ENCODE data around the gene TMEM63A. TPM values are rescaled to one million over a fixed set of nuclear protein-coding genes. Genes with fewer than 3 reads are reported as not detected.

The TMEM63A gene
- total and polyA plus RNA-seq, 2 of the 13 experiments (the other 11 are each of a cell fraction or from before 2014, with no cell fraction given): 23.9 to 53.3 TPM

- peak; percentile 68; the same call in 1 of the 2 replicates for TF ChIP-seq ZBTB49 (CRISPR knock-in tag; IDR thresholded peaks at IDR 0.05; ENCODE audit: borderline replicate concordance)
- peak; percentile 64 for TF ChIP-seq ARNTL (CRISPR knock-in tag; IDR thresholded peaks at IDR 0.05)
- TF ChIP-seq RARA (CRISPR knock-in tag; IDR thresholded peaks at IDR 0.05): no peak; the same call in 1 of the 2 replicates
- 0 out of 2 replicates have a peak, but pooled peaks have one; percentile 21 for TF ChIP-seq MEIS2 (CRISPR knock-in tag; IDR thresholded peaks at IDR 0.05)
- peak; percentile 79; the same call in 1 of the 2 replicates for TF ChIP-seq KDM4B (CRISPR knock-in tag; IDR thresholded peaks at IDR 0.05)
- TF ChIP-seq TCF7 (IDR thresholded peaks at IDR 0.05; ENCODE audit: low read depth): no peak
- no peak for TF ChIP-seq MATR3 (CRISPR knock-in tag; IDR thresholded peaks at IDR 0.05)
- TF ChIP-seq ZNF382 (CRISPR knock-in tag; IDR thresholded peaks at IDR 0.05; ENCODE audit: borderline replicate concordance): no peak
- TF ChIP-seq RXRB (CRISPR knock-in tag; IDR thresholded peaks at IDR 0.05; ENCODE audit: borderline replicate concordance): peak; percentile 80
- TF ChIP-seq SALL2 (CRISPR knock-in tag; IDR thresholded peaks at IDR 0.05): peak; percentile 27; the same call in 1 of the 2 replicates
- TF ChIP-seq, protein P1, sequence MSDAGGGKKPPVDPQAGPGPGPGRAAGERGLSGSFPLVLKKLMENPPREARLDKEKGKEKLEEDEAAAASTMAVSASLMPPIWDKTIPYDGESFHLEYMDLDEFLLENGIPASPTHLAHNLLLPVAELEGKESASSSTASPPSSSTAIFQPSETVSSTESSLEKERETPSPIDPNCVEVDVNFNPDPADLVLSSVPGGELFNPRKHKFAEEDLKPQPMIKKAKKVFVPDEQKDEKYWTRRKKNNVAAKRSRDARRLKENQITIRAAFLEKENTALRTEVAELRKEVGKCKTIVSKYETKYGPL (CRISPR knock-in tag; IDR thresholded peaks at IDR 0.05): no peak; the same call in 1 of the 2 replicates
- no peak for TF ChIP-seq NFE2L1 (CRISPR knock-in tag; IDR thresholded peaks at IDR 0.05; ENCODE audit: borderline replicate concordance)
- peak; percentile 74; the same call in 1 of the 2 replicates for TF ChIP-seq ZNF614 (CRISPR knock-in tag; IDR thresholded peaks at IDR 0.05; ENCODE audit: borderline replicate concordance)
- peak; percentile 94 for TF ChIP-seq DMAP1 (CRISPR knock-in tag; IDR thresholded peaks at IDR 0.05)
- TF ChIP-seq, protein P2, sequence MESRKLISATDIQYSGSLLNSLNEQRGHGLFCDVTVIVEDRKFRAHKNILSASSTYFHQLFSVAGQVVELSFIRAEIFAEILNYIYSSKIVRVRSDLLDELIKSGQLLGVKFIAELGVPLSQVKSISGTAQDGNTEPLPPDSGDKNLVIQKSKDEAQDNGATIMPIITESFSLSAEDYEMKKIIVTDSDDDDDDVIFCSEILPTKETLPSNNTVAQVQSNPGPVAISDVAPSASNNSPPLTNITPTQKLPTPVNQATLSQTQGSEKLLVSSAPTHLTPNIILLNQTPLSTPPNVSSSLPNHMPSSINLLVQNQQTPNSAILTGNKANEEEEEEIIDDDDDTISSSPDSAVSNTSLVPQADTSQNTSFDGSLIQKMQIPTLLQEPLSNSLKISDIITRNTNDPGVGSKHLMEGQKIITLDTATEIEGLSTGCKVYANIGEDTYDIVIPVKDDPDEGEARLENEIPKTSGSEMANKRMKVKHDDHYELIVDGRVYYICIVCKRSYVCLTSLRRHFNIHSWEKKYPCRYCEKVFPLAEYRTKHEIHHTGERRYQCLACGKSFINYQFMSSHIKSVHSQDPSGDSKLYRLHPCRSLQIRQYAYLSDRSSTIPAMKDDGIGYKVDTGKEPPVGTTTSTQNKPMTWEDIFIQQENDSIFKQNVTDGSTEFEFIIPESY (CRISPR knock-in tag; IDR thresholded peaks at IDR 0.05): peak; percentile 29; the same call in 1 of the 2 replicates
- TF ChIP-seq, protein P3, sequence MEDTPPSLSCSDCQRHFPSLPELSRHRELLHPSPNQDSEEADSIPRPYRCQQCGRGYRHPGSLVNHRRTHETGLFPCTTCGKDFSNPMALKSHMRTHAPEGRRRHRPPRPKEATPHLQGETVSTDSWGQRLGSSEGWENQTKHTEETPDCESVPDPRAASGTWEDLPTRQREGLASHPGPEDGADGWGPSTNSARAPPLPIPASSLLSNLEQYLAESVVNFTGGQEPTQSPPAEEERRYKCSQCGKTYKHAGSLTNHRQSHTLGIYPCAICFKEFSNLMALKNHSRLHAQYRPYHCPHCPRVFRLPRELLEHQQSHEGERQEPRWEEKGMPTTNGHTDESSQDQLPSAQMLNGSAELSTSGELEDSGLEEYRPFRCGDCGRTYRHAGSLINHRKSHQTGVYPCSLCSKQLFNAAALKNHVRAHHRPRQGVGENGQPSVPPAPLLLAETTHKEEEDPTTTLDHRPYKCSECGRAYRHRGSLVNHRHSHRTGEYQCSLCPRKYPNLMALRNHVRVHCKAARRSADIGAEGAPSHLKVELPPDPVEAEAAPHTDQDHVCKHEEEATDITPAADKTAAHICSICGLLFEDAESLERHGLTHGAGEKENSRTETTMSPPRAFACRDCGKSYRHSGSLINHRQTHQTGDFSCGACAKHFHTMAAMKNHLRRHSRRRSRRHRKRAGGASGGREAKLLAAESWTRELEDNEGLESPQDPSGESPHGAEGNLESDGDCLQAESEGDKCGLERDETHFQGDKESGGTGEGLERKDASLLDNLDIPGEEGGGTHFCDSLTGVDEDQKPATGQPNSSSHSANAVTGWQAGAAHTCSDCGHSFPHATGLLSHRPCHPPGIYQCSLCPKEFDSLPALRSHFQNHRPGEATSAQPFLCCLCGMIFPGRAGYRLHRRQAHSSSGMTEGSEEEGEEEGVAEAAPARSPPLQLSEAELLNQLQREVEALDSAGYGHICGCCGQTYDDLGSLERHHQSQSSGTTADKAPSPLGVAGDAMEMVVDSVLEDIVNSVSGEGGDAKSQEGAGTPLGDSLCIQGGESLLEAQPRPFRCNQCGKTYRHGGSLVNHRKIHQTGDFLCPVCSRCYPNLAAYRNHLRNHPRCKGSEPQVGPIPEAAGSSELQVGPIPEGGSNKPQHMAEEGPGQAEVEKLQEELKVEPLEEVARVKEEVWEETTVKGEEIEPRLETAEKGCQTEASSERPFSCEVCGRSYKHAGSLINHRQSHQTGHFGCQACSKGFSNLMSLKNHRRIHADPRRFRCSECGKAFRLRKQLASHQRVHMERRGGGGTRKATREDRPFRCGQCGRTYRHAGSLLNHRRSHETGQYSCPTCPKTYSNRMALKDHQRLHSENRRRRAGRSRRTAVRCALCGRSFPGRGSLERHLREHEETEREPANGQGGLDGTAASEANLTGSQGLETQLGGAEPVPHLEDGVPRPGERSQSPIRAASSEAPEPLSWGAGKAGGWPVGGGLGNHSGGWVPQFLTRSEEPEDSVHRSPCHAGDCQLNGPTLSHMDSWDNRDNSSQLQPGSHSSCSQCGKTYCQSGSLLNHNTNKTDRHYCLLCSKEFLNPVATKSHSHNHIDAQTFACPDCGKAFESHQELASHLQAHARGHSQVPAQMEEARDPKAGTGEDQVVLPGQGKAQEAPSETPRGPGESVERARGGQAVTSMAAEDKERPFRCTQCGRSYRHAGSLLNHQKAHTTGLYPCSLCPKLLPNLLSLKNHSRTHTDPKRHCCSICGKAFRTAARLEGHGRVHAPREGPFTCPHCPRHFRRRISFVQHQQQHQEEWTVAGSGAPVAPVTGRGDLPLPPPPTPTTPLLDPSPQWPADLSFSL (CRISPR knock-in tag; IDR thresholded peaks at IDR 0.05): 0 out of 2 replicates have a peak, but pooled peaks have one; percentile 23
These were observed 41.7 kb upstream of the TMEM63A start, which contains the start of gene PYCR2 (continued) for GRCh38 chr1:225923692-225924555.

All from HepG2 (cell line).